Stimulated activated CD8-positive, alpha-beta memory T cell treated with anti-CD3 and anti-CD28 coated beads, Interleukin-7, amount 100 ng/mL, for 24 hours (primary cell): ENCODE measurements around the gene SART1.
"Not testable (repeated sequence)": the region's sequence is repeated elsewhere in the genome, so short reads cannot be mapped to it uniquely, and the experiment has no call there.

ENCODE experiments used
- DNase-seq: peaks from one replicate; pipeline ENCODE4 v3.0.0-alpha.2; 2020; ENCODE audit warnings: low read depth

SART1 gene

DNA sequence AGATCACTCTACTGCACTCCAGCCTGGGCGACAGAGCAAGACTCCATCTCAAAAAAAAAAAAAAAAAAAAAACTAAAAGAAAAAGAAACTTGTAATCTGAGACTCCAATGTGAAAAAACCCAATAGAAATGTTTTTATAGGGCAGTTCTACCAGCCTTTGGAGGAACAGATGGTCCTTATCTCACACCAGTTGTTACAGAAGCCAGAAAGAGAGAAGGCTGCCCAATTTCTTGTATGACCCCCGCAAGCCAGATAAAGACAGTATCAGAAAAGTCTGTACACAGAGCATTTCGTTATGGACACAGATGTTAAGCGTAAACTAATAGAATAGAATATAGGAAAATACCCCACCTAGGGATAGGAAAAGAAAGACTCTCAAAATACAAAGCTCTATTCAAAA is 27.5 kb upstream of the SART1 start:
- DNase-seq = no peak

- no peak for DNase-seq
These were observed 23.8 kb upstream of the SART1 start for GRCh38 chr11:65937766-65938165.

GRCh38 chr11:65941720-65942310 is 19.7 kb upstream of the SART1 start:
- no peak for DNase-seq

DNA sequence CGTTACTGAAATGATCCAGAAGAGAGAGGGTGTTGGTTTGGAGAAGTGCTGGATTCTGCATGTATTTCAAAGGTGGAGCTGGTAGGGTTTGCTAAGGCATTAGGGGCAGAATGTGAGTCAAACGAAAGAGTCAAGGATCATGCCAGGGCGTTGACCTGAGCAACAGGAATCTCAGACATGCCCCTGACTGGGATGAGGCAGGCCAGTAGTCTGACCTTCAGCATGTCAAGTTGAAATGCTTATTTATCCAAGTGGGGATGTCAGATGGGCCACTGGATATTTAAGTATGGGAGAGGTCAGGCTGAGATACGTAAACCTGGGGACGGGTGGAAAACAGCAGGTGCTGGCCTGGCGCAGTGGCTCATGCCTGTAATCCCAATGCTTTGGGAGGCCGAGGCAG is 19.0 kb upstream of the SART1 start:
- DNase-seq = no peak

GRCh38 chr11:65944191-65944590 is 17.3 kb upstream of the SART1 start:
- DNase-seq = no peak

- no peak for DNase-seq
These were observed 16.8 kb upstream of the SART1 start for GRCh38 chr11:65944767-65945166.

GRCh38 chr11:65945430-65945911 is 16.1 kb upstream of the SART1 start, which contains the start of gene TSGA10IP:
Gene TSGA10IP (plus strand): TSS chr11:65945480. CDS start chr11:65945676, 196 bp downstream.
- no peak for DNase-seq

- no peak for DNase-seq
These were observed 15.5 kb upstream of the SART1 start for GRCh38 chr11:65945941-65946558.

DNA sequence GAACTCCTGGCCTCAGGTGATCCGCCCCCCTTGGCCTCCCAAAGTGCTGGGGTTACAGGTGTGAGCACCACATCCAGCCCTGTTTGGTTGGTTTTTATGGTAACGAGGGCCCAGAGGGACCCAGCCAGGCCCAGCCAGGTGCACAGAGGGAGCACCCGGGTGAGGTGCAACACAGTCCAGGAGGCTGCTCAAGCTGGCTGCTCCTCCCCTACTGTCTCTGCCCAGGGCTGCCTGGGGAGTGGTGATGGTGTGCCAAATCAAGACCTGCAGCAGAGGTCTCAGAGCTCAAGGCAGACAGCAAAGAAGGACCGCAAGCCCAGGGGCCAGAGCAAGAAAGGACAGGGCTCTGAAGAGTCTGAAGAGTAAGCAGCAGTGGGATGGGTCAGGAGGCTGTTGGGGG is 14.9 kb upstream of the SART1 start:
- DNase-seq = no peak

- DNase-seq = no peak
These were observed 14.4 kb upstream of the SART1 start for GRCh38 chr11:65947133-65947532.

GRCh38 chr11:65947603-65948125 is 13.9 kb upstream of the SART1 start:
- no peak for DNase-seq

DNA sequence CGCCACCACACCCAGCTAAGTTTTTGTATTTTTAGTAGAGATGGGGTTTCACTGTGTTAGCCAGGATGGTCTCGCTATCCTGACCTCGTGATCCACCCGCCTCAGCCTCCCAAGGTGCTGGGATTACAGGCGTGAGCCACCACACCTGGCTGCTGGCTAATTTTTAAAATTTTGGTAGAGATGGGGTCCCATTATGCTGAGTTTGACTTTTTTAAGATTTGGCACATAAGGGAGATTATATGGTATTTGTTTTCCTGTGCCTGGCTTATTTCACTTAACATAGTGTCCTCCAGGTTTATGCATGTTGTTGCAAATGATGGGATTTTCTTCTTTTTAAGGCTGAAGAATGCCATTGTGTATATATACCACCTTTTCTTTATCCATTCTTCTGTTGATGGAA is 10.8 kb upstream of the SART1 start:
- DNase-seq = not testable (repeated sequence)

DNA sequence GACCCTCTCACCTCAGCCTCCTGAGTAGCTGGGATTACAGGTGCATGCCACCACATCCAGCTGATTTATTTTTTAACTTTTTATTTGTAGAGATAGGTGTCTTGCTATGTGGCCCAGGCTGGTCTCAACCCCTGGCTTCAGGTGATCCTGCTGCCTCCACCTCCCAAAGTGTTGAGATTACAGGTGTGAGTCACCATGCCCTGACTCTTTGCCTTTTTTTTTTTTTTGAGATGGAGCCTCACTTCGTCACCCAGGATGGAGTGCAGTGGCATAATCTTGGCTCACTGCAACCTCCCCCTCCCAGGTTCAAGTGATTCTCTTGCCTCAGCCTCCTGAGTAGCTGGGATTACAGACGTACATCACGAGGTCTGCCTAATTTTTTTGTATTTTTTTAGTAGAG is 9.9 kb upstream of the SART1 start:
- not testable (repeated sequence) for DNase-seq

DNA sequence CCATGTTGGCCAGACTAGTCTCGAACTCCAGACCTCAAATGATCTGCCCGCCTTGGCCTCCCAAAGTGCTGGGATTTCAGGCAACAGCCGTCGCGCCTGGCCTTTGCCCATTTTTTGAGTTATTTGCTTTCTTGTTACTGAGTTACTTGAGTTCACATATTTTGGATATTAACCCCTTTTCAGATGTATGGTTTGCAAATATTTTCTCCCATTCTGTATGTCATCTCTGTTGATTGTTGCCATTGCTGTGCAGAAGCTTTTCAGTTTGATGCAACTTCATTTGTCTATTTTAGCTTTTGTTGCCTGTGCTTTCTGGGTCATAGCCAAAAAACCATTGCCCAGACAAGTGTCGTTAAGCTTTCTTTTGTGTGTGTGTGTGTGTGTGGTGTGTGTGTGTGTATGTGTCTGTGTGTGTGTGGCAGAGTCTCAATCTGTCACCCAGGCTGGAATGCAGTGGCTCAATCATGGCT is 9.4 kb upstream of the SART1 start:
- no peak for DNase-seq

DNA sequence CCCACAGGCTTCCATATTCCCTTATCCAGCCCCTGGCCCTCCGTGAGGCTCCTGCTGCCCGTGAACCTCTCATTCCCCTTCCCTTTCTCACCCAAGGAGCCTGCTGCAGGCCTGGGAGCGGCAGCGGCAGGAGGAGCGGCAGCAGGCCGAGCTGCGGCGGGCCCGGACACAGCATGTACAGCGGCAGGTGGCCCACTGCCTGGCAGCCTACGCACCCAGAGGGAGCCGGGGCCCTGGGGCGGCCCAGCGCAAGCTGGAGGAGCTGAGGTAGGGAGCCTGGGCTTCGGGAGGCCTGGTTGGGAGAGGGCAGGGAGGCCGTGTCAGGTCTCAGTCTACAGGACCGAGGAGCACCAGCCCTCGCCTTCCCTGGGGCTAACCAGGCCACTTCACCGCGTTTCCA is 8.1 kb upstream of the SART1 start:
- DNase-seq = no peak

DNA sequence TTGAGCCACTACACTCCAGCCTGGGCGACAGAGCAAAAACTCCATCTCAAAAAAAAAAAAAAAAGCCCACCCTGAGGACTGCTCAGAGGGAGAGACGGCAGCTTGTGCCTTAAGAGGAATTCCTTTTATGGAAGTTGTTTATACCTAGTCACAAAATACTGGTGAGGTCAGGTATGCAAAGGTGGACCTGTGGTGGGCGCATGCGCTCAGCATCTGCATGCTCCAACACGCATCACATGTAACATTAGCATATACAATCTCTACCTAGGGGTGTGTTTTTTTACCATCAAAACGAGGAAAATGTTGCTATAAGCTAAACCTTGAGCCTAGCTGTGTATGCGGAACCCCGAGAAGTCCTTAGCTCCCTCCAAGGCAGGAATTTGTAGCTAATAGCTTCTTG is 6.8 kb upstream of the SART1 start:
- no peak for DNase-seq

DNA sequence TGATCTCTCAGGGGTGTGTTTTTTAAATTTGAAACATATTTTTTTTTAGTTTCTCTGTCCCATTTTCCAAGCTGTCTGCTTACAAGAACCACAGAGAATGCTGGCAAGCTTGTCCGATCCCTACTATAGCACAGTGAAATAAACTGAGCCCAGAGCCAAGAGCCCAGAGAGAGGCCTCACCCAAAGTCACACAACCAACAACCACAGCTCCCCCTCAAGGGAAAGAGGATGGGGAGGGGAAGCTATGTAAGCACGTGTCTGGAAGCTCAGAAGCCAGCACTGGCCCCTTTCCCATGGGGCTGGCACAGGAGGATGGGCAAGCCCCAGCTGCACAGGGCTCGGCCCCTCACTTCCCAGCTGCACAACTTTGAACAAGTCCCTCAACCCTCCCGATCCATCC is 3.2 kb upstream of the SART1 start:
- DNase-seq = no peak

- no peak for DNase-seq
These were observed 2.6 kb upstream of the SART1 start for GRCh38 chr11:65958774-65959420.

DNA sequence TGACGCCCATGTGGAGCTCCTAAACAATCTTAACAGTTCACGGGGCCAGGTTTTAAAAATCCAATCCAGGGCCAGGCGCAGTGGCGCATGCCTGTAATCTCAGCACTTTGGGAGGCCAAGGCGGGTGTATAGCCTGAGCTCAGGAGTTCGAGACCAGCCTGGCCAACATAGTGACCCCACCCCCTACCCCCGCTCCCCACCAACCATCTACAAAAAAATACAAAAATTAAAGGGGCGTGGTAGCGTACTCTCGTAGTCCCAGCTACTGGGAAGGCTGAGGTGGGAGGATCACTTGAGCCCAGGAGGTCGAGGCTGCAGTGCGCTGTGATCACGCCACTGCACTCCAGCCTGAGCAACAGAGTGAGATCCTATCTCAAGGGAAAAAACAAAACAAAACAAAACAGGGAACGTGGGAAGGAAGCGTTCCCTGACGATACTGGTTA is 689 bp upstream of the SART1 start:
- DNase-seq = no peak

DNA sequence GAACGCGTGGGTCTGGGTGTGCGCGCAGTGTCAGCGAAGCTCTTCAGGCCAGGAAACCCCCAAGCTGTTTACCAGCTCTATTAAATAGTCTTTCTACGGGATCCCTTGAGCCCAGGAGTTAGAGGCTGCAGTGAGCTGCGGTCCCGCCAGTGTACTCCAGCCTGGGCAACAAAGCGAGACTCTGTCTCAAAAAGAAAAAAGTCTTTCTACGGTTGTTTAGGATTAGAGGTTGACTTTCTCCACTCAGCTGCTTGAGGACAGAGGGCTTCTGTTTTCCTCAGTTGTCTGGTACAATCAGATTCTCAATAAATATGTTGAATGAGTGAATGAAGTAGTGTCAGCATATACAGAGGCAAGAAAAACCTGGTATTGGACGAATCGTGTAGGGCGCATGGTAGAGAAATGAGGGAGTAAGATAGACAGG is 619 bp downstream of the SART1 start:
- no peak for DNase-seq

DNA sequence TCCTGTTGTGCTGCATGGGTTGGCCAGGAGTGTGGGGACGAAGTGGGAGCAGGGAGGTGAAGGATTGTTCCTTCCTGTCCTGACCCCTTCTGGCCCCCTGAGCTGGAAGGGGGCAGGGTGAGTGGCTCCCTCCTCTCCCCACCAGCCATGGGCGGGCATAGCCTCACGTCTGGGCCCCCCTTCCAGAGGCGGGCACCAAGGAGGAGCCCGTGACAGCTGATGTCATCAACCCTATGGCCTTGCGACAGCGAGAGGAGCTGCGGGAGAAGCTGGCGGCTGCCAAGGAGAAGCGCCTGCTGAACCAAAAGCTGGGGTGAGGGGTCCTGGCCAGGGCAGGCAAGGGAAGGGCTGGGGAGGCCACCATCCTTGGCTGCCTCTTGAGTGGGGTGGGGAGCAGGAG is 3.4 kb downstream of the SART1 start:
- no peak for DNase-seq

- DNase-seq = no peak
These were observed 4.6 kb downstream of the SART1 start for GRCh38 chr11:65965986-65966762.
